ENCODE measurements around the gene CSRP2.

CSRP2 gene

DNA sequence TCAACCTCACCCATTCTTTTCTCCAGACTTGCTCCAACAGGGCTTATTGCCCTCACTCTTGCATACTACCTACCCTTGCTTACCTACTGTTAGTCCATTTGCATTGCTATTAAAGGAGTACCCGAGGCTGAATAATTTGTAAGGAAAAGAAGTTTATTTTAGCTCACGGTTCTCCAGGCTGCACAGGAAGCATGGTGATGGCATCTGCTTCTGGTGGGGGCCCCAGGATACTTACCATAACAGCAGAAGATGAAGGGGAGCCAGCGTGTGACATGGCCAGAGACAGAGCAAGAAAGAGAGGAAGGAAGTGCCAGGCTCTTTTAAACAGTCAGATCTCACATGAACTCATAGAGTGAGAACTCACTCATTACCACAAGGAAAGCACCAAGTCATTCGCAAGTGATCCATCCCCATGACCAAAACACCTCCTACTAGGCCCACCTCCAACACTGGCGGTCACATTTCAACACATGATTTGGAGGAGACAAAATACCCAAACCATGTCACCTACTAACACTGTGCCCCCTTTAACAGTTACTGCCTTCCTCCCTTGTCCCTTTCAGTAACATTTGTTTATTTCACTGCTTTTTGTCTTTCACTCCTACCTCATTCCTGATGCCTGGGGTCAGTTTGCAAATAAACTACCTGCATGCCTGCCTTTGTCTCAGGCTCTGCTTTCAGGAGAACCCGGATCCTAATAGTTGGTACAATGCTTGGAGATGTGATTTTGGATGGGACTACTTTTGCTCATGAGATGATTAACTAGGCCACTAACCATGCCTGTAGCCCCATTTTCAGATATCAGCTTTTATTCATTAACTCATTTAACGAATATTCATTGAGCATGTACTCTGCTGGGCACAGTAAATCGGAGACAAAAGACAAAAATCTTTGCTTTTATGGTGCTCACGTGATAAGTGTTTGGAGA, 41.6 kb upstream of the CSRP2 start:
- TF ChIP-seq, protein P1, sequence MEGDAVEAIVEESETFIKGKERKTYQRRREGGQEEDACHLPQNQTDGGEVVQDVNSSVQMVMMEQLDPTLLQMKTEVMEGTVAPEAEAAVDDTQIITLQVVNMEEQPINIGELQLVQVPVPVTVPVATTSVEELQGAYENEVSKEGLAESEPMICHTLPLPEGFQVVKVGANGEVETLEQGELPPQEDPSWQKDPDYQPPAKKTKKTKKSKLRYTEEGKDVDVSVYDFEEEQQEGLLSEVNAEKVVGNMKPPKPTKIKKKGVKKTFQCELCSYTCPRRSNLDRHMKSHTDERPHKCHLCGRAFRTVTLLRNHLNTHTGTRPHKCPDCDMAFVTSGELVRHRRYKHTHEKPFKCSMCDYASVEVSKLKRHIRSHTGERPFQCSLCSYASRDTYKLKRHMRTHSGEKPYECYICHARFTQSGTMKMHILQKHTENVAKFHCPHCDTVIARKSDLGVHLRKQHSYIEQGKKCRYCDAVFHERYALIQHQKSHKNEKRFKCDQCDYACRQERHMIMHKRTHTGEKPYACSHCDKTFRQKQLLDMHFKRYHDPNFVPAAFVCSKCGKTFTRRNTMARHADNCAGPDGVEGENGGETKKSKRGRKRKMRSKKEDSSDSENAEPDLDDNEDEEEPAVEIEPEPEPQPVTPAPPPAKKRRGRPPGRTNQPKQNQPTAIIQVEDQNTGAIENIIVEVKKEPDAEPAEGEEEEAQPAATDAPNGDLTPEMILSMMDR (IDR thresholded peaks at IDR 0.05; ENCODE audit: low read depth, low read length): no peak
- no peak overlapping the region for H3K4me3 ChIP-seq (ENCODE audit: low read depth, low read length)

DNA sequence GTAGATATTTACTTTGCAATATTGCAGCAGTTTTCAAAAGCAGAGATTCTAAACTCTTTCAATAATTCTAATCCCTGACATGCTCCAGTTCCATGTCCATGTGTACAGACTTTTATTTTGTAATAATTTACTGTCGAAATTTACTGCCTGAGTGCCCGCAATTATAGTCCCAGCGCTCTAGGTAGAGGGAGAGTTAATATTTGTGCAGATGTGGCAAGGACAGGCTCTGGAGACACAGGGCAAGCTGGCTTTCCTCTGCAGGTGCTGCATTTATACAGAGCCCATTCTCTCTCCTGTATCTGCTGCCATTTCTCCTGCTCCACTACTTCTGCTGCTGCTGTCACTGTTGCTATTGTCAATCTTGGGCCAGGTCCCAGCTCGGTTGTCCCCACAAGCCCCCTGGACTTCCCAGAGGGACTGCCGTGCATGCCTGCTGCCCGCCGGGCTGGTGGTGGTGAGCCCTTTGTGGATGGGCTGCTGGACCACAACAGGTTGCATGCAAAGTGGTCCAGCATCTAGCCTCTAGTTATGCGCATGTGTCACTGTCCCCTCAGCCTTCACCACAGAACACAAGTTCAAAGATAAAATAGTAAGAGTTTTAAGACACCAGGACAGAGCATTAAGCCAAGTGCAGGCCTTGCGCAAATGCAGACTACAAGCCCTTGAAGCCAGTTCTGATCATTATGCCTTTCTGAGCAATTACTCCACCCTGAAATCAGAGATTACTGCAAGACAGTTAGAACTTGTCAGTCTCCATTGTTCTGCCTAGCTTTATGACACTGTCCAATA, 40.8 kb upstream of the CSRP2 start:
- H3K4me3 ChIP-seq (ENCODE audit: low read depth, low read length): no peak overlapping the region
- TF ChIP-seq, protein P1 (IDR thresholded peaks at IDR 0.05; ENCODE audit: low read depth, low read length): no peak

DNA sequence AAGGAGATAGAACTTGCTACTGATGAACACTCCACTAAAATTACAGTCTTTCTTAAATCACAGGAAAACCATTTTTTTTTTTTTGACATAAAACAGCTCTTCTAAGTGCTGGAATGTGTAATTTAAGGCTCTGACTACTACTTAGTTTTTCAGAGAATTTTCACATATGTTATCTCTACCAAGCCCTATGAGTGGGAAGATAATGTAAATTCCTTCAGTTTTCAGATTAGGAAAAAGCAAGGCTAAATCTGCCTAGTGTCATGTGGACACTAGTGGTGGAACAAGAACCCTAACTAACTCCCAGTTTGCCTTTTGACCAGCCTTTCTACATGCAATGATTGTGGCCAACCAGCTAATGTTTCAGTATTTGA, 37.3 kb upstream of the CSRP2 start:
- TF ChIP-seq, protein P1 (IDR thresholded peaks at IDR 0.05; ENCODE audit: low read depth, low read length): no peak
- H3K4me3 ChIP-seq (ENCODE audit: low read depth, low read length): no peak overlapping the region

DNA sequence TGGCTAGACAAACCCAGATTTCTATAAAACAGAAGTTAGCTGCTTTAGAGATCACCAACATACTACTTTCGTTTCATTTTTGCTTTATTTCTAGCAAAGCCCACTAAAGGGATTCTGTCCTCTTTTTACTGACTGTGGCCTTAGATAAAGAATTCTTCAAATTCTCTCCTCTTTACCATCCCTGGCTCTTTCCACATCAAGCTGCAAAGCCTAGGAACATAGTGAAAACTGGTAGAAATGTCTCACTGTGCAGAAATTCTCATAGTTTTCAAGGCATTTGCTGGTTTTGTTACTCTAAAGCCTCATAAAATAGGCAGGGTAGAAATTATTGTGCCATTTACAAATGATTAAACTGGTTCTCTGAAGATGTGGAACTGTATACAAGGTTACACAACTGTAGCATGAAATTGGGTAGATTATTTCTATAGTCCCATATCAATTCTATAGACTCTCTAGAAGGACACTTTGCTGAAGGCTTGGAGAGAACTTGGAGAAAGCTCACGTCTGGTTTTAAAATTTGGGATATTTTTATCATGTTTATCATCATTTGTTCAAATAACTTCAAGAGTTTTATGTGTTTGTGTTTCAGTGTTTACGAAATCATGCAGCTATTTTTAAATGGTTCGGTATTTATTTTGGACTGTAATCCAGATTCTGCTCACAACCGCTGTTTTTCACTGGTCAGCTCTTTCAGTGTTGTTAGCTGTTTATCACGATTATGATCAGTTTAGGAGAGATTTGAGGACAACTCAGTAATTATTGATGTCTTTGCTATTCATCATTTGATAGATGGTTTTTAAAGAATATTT, 36.7 kb upstream of the CSRP2 start:
- no peak overlapping the region for H3K4me3 ChIP-seq (ENCODE audit: low read depth, low read length)
- TF ChIP-seq, protein P1 (IDR thresholded peaks at IDR 0.05; ENCODE audit: low read depth, low read length): no peak

DNA sequence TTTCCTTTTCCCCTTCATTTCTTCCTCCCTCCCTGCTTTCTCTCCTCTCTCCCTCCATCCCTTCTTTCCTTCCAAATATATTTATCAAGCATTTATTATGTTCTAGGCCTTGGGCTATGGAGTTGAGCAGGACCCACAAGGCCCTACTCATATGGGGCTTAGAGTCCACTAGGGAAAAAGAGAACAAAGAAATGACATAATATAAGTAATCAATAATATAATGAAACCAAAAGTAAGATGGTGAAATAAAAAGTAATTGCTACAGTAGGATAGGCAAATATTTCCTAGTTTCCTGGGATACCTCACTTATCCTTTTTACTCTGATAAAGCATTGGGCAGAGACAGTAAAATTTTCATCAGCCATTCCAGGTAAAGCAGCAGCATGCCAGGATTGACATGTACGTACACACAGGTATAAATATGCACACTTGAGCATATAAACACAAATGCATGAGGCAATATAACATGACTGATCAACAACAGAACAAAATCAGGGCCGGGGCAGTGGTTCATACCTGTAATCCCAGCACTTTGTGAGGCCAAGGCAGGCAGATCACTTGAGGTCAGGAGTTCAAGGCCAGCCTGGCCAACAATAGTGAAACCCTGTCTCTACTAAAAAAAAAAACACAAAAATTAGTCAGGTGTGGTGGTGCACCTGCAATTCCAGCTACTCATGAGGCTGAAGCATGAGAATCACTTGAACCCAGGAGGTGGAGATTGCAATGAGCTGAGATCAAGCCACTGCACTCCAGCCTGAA, 35.5 kb upstream of the CSRP2 start:
- no peak overlapping the region for H3K4me3 ChIP-seq (ENCODE audit: low read depth, low read length)
- TF ChIP-seq, protein P1 (IDR thresholded peaks at IDR 0.05; ENCODE audit: low read depth, low read length): no peak

DNA sequence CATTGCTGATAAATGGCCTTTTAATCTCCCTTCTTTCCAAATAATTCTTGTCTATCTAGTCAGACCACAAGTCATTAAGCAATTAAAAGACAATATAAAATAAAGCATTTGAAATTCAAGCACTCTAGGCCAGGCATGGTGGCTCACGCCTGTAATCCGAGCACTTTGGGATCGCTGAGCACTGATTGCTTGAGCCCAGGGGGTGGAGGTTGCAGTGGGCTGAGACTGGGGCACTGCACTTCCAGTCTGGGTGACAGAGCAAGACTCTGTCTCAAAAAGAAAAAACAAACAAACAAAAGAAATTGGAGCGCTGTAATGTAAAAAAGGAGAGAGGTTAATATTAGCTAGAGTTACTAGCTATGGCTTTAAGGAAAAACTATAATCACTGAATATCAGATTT, 30.5 kb upstream of the CSRP2 start:
- H3K4me3 ChIP-seq (ENCODE audit: low read depth, low read length): no peak overlapping the region
- TF ChIP-seq, protein P1 (IDR thresholded peaks at IDR 0.05; ENCODE audit: low read depth, low read length): no peak

Data from WI38 (cell line).